Measurements from ENCODE around the gene CLNK. TPM values are rescaled to one million over a fixed set of nuclear protein-coding genes. Genes with fewer than 3 reads are reported as not detected.

The CLNK gene
- total RNA-seq, 2 donors from 2014 or later, result 0.16 TPM; not detected in 1

DNA sequence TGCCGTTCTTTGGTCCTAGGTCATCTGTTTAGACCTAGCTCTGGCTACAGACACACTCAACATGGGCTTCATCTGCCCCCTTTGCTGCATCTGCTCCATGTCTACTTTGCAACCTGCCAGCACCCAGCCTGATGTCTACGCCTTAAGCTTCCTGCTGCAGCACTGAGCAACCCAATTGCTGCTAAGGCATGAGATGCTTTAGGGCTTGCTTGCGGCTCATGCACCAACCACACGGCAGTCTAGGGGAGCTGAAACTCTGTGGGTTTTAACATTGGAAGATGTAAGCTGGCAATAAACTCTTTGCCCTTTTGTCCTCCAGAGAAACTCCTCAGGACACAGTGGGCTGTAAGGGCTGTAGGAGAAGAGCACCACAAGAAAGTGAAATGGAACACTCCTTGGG lies 11.7 kb upstream of the CLNK start:
- no peak for DNase-seq
- Histone ChIP-seq H3K9ac (ENCODE audit: low read depth in 2 of 2, low read length in 2 of 2) (no peak overlapping the region), H3K36me3 (no peaks in the 10 kb centered on the region), H3K4me3 (no peak overlapping the region), H3K4me1 (no peaks in the 10 kb centered on the region), H3K27ac (no peak overlapping the region), H3K27me3 (no peaks in the 10 kb centered on the region), H3K9me3 (no peaks in the 10 kb centered on the region)
- intact Hi-C loops (cut with DNase I), result no loop called here
- TF ChIP-seq, protein P1, sequence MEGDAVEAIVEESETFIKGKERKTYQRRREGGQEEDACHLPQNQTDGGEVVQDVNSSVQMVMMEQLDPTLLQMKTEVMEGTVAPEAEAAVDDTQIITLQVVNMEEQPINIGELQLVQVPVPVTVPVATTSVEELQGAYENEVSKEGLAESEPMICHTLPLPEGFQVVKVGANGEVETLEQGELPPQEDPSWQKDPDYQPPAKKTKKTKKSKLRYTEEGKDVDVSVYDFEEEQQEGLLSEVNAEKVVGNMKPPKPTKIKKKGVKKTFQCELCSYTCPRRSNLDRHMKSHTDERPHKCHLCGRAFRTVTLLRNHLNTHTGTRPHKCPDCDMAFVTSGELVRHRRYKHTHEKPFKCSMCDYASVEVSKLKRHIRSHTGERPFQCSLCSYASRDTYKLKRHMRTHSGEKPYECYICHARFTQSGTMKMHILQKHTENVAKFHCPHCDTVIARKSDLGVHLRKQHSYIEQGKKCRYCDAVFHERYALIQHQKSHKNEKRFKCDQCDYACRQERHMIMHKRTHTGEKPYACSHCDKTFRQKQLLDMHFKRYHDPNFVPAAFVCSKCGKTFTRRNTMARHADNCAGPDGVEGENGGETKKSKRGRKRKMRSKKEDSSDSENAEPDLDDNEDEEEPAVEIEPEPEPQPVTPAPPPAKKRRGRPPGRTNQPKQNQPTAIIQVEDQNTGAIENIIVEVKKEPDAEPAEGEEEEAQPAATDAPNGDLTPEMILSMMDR (IDR thresholded peaks at IDR 0.05), result no peak

DNA sequence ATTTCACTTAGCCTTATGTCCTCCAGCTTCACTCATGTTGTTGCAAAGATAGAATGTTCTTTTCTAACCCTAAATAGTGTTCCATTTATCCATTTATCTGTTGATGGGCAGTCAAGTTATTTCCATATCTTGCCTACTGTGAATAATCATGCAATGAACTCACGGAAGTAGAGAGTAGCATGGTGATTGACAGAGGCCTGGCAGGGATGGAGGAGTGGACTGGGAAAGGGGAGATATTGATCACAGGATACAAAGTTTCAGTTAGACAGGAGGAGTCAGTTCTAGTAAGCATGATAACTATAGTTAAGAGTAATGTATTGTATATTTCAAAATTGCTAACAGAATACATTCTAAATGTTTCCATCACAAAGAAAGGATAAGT lies 10.3 kb upstream of the CLNK start:
- Histone ChIP-seq H3K36me3 (no peaks in the 10 kb centered on the region), H3K9ac (ENCODE audit: low read depth in 2 of 2, low read length in 2 of 2) (no peak overlapping the region), H3K4me3 (no peak overlapping the region), H3K4me1 (no peaks in the 10 kb centered on the region), H3K27ac (peak overlapping the region; percentile 39), H3K9me3 (no peaks in the 10 kb centered on the region), H3K27me3 (no peaks in the 10 kb centered on the region)
- DNase-seq, result no peak
- TF ChIP-seq, protein P1 (IDR thresholded peaks at IDR 0.05), result no peak
- intact Hi-C loops (cut with DNase I), result no loop called here

DNA sequence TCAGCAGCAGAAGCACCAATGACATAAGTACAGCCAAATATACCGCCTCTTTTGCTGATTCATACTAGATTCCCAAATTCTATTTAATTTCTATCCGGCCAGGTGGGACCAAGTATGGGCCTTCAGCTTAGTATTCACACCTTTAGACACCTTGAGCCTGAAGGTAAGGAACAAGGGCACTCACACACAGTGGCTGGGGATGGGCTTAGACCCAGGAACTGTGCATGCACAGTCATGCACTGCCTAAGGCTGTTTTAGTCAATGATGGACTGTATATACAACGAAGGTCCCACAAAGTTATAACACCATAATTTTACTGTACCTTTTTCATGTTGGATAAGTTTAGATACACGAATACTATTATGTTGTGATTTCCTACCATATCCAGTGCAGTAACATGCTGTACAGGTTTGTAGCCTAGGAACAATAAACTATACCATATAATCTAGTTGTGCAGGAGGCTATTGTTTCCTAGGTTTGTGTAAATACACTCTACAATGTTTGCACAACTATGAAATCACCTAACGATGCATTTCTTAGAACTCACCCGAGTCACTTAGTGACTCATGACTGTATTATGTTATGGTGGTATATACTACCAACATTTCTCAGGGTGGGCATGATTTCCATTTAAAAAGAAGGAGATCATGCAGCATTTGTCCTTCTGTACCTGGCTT lies 9.7 kb upstream of the CLNK start:
- H3K9me3 ChIP-seq, result no peaks in the 10 kb centered on the region
- H3K9ac ChIP-seq (ENCODE audit: low read depth in 2 of 2, low read length in 2 of 2), result no peak overlapping the region
- no peak overlapping the region for H3K4me3 ChIP-seq
- DNase-seq, result no peak
- H3K27me3 ChIP-seq, result no peaks in the 10 kb centered on the region
- no peaks in the 10 kb centered on the region for H3K4me1 ChIP-seq
- no peaks in the 10 kb centered on the region for H3K36me3 ChIP-seq
- H3K27ac ChIP-seq, result peak overlapping the region; percentile 39
- intact Hi-C loops (cut with DNase I), result no loop called here
- TF ChIP-seq, protein P1 (IDR thresholded peaks at IDR 0.05), result no peak

DNA sequence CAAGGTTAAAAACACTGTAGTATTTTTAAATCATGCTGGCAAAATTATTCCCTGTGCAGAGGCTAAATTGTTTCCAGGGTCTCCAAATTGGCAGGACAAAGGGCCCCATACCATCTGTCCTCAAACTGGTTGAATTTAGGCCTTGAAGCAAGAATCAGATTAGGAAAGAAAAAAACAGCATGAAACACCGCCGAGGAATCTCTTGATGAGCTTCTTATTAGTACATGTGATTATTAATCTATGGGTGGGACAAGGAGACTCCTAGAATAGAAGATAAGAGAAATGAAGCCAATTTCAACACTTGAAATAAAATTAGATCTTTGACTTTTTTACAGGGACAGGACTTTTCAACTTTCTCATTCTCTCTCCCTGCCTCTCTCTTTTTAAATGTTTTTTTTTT lies 7.1 kb upstream of the CLNK start:
- DNase-seq, result no peak

DNA sequence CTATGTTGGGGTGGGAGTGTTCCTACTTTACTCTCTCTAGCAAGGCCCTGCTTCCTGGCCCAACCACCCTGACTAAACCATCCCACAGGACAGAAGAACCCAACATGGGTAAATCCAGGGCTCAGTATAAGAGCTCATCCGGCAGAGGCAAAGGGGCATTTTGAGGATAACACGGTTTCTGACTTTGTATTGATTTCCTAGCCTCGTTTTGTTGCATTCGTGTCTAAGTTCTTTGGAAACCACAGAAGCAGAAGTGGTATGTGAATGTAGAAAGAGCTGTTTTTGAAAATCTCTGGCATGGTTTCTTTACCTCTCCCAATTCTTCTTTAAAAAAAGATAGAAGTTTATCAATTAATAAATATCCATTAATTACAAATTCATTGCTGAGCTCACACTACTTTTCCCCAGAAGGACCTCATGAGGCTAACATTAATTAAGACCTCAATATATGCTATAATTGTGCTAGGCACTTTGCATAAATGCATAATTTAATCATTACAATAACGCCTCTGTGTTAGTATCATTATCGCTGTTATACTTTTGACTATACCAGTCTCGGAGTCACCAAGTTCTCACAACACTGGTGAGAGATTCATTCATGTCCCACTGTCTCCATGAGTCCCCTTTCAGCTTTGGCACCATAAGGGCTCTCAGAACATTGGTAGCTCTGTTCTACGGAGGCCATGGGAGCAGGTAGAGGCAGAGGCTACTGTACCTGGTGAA lies 5.8 kb upstream of the CLNK start:
- intact Hi-C loops (cut with DNase I), result no loop called here
- Histone ChIP-seq H3K27me3 (no peaks in the 10 kb centered on the region), H3K9ac (ENCODE audit: low read depth in 2 of 2, low read length in 2 of 2) (no peak overlapping the region), H3K9me3 (no peaks in the 10 kb centered on the region), H3K4me1 (no peaks in the 10 kb centered on the region), H3K4me3 (no peak overlapping the region), H3K27ac (no peak overlapping the region), H3K36me3 (no peaks in the 10 kb centered on the region)
- TF ChIP-seq, protein P1 (IDR thresholded peaks at IDR 0.05), result no peak
- no peak for DNase-seq

More for the DNA sequence above, 7.1 kb upstream of the CLNK start:
- no peak overlapping the region for H3K4me3 ChIP-seq
- no peaks in the 10 kb centered on the region for H3K4me1 ChIP-seq
- TF ChIP-seq, protein P1 (IDR thresholded peaks at IDR 0.05), result no peak
- no peaks in the 10 kb centered on the region for H3K9me3 ChIP-seq
- no peaks in the 10 kb centered on the region for H3K27me3 ChIP-seq
- H3K27ac ChIP-seq, result no peak overlapping the region
- intact Hi-C loops (cut with DNase I), result no loop called here
- no peak overlapping the region for H3K9ac ChIP-seq (ENCODE audit: low read depth in 2 of 2, low read length in 2 of 2)
- H3K36me3 ChIP-seq, result no peaks in the 10 kb centered on the region

Data from colonic mucosa (tissue), 4 donors.